NCI-H526 treated with DMSO at 0.1 percent for 48 hours (cell line): ENCODE data around the gene ALPK1.
"Not testable (repeated sequence)": the region's sequence is repeated elsewhere in the genome, so short reads cannot be mapped to it uniquely, and the experiment has no call there.

ENCODE experiments used
- DNase-seq: peaks from one replicate; lab custom pipeline; 2025; lab: John Stamatoyannopoulos, UW

The ALPK1 gene

GRCh38 chr4:112453321-112453720 is 156.2 kb downstream of the ALPK1 start:
- no peak for DNase-seq

GRCh38 chr4:112472318-112472717 is 175.1 kb downstream of the ALPK1 start:
- DNase-seq: no peak

GRCh38 chr4:112473985-112474384 is 176.8 kb downstream of the ALPK1 start:
- DNase-seq: no peak

GRCh38 chr4:112485930-112486329 is 188.8 kb downstream of the ALPK1 start:
- no peak for DNase-seq

GRCh38 chr4:112490808-112491207 is 193.6 kb downstream of the ALPK1 start:
- DNase-seq: not testable (repeated sequence)
